Measurements from ENCODE around the gene MKI67.

Gene MKI67

DNA sequence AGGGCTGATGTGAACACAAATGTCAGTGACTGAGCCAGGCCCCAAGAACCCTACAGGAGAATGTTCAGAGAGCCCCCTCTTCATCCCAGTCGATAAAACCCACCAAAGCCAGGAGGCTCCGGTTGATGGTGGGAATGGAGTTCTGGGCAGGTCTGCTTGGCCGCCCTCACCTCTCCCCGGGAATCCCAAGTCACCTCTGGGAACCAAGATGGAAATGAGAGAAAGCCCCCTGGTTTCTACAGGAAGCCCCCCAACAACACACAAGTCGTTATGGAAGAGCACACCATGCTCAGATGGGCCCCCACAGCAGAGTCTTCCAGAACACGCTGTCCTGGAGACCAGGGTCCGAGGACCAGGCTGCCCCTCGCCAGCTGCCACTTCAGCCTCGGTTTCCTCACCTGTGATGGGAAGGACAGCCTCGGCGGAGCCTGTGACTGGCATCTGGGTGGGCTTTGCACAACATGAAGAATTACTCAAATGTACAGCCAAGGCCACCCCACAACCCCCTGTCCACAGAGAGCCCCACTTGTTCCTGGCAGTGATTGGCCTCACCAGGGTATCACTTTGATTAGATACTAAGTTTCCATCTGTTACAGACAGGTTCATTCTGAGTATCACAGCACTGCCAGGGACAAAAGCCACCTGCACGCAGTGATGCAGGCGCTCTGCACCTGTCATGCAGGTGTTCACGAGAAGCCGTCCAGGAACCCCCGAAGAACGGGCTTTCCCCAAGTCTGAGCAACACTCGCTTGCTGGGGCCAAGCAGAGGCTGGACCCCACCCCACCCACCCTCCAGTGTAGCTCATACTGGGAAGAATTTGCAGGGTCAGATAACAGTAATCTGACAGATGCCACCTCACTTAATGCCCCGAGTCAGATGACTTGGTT is 57.6 kb downstream of the MKI67 start:
- TF ChIP-seq, protein P1, sequence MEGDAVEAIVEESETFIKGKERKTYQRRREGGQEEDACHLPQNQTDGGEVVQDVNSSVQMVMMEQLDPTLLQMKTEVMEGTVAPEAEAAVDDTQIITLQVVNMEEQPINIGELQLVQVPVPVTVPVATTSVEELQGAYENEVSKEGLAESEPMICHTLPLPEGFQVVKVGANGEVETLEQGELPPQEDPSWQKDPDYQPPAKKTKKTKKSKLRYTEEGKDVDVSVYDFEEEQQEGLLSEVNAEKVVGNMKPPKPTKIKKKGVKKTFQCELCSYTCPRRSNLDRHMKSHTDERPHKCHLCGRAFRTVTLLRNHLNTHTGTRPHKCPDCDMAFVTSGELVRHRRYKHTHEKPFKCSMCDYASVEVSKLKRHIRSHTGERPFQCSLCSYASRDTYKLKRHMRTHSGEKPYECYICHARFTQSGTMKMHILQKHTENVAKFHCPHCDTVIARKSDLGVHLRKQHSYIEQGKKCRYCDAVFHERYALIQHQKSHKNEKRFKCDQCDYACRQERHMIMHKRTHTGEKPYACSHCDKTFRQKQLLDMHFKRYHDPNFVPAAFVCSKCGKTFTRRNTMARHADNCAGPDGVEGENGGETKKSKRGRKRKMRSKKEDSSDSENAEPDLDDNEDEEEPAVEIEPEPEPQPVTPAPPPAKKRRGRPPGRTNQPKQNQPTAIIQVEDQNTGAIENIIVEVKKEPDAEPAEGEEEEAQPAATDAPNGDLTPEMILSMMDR (IDR thresholded peaks at IDR 0.05; ENCODE audit: low read depth, low read length): no peak
- H3K4me3 ChIP-seq (replicated peaks in 1 of 2; ENCODE audit: low read depth in 2 of 2, low read length in 2 of 2): no peak overlapping the region
- no peak for DNase-seq (ENCODE audit: low read depth in 2 of 2)

DNA sequence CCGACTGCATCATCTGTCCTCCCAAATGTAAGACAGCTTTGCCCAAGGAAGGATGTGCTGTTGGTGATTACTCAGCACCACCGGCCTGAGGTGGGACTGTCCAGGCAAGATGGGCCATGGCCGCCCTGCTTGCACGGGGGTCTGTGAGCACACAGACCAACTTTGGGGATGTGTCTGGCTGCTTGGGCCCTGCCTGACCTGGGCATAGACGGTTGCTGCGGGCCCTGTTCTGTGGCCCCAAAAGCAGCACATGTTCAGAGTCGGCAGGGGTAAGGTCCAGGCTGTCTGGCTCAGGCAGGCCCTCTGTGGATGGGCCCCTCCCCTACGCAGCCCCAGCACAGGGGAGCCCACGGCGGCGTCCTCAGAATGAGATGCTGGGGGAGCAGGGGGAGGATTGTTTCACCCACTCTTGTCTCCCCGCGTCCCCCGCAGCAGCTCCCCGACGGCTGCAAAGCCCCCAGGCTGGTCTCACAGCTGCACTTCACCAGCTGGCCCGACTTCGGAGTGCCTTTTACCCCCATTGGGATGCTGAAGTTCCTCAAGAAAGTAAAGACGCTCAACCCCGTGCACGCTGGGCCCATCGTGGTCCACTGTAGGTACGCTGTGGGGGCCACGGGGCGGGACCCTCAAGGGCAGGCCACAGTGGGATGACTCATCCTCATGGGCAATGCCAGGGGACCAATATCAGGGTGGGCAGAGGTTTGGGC is 58.4 kb downstream of the MKI67 start:
- no peak overlapping the region for H3K4me3 ChIP-seq (replicated peaks in 1 of 2; ENCODE audit: low read depth in 2 of 2, low read length in 2 of 2)
- DNase-seq (ENCODE audit: low read depth in 2 of 2): no peak
- TF ChIP-seq, protein P1 (IDR thresholded peaks at IDR 0.05; ENCODE audit: low read depth, low read length): no peak

DNA sequence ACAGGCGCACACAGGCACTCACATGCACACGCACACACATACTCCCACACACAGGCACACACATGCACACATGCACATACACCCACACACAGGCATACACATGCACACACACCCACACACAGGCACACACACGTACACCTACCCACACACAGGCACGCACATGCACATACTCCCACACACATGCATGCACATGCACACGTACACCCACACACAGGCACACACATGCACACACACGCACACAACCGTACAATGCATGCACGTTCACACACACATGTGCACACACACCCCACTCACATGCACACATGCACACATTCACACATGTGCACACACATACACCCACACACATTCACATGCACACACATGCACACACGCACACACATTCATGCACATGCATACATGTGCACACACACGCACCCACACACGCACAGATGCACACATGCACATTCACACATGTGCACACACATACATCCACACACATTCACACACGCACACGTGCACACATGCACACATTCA is 59.3 kb downstream of the MKI67 start:
- no peak for DNase-seq (ENCODE audit: low read depth in 2 of 2)
- TF ChIP-seq, protein P1 (IDR thresholded peaks at IDR 0.05; ENCODE audit: low read depth, low read length): no peak
- H3K4me3 ChIP-seq (replicated peaks in 1 of 2; ENCODE audit: low read depth in 2 of 2, low read length in 2 of 2): no peak overlapping the region

DNA sequence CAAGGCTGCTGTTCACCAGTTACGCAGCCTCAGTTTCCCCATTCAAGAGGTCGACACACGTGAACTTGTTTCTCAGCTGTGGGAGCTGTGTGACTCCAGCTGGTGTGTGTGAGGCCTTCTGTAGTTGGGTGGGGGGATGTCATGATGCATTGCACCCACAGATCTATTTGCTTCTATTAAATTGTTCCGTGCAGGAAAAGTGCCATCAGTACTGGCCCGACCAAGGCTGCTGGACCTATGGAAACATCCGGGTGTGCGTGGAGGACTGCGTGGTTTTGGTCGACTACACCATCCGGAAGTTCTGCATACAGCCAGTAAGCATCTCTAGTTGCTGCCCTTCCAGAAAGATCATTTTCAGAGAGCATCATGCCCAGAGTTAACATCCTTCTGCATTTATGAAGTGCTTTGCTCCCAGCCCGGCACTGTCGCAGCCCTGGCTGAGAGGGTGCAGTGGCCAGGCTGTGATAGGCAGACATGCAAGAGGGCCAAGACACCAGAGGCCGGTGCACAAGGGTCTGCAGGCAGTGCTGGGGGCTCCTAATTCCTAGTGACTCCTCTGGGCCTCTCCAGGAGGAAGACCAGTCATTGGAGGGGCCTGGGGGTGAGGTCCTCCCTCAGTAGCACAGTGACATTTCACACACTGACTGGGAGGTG is 60.2 kb downstream of the MKI67 start:
- TF ChIP-seq, protein P1 (IDR thresholded peaks at IDR 0.05; ENCODE audit: low read depth, low read length): no peak
- no peak for DNase-seq (ENCODE audit: low read depth in 2 of 2)
- no peak overlapping the region for H3K4me3 ChIP-seq (replicated peaks in 1 of 2; ENCODE audit: low read depth in 2 of 2, low read length in 2 of 2)

DNA sequence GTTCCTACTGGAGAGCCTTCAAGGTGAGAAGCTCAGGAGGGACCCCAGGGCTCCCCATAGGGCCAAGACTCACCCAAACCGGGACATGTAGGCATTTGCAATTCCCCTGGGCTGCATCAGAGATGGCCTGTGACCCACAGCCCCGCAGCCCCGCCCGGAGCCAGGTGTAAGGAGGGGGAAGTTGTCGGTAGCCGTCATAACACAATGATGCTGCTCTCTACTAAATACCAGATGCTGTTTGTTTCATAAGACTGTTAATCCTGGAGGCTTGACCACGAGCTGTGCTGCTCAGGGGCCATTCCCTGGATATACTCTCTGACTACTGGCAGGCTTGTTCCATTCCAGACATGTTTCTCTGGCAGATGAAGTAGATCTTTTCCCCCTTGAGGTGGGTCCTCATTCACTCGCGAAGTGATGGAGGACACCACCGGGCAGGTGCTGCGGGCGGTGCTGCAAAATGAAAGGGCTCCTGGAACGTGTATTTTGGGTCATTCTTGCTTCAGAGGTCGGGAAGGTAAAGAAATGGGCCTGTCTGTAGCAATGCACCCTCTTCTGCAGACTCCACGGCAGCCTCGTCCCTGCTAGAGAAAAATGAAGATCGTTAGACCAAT is 61.1 kb downstream of the MKI67 start:
- peak; percentile 26 to 52 for DNase-seq (ENCODE audit: low read depth in 2 of 2)
- TF ChIP-seq, protein P1 (IDR thresholded peaks at IDR 0.05; ENCODE audit: low read depth, low read length): no peak
- no peak overlapping the region for H3K4me3 ChIP-seq (replicated peaks in 1 of 2; ENCODE audit: low read depth in 2 of 2, low read length in 2 of 2)

Measured in cardiac fibroblast (primary cell).